NOMO-1 treated with DMSO at 0.1 percent for 48 hours (cell line): ENCODE results near the gene TRRAP.
"Not testable (repeated sequence)": the region's sequence is repeated elsewhere in the genome, so short reads cannot be mapped to it uniquely, and the experiment has no call there.

ENCODE experiments used
- DNase-seq: peaks from one replicate; lab custom pipeline; 2025; ENCODE audit not compliant: unreplicated experiment; lab: John Stamatoyannopoulos, UW

Gene TRRAP

GRCh38 chr7:99028261-99028973, 150.1 kb downstream of the TRRAP start:
- DNase-seq, result no peak

GRCh38 chr7:99029466-99030435, 151.4 kb downstream of the TRRAP start:
- DNase-seq, result no peak

GRCh38 chr7:99030457-99030856, 152.1 kb downstream of the TRRAP start:
- no peak for DNase-seq

- DNase-seq, result no peak
These were observed 152.6 kb downstream of the TRRAP start for GRCh38 chr7:99030951-99031350.

- no peak for DNase-seq
These were observed 153.2 kb downstream of the TRRAP start for GRCh38 chr7:99031496-99031895.

- DNase-seq, result no peak
These were observed 154.6 kb downstream of the TRRAP start for GRCh38 chr7:99032928-99033327.

GRCh38 chr7:99033765-99034164, 155.4 kb downstream of the TRRAP start:
- no peak for DNase-seq

- DNase-seq, result no peak
These were observed 156.8 kb downstream of the TRRAP start for GRCh38 chr7:99034932-99035722.

- no peak for DNase-seq
These were observed 157.6 kb downstream of the TRRAP start for GRCh38 chr7:99035723-99036545.

GRCh38 chr7:99036546-99037111, 158.3 kb downstream of the TRRAP start:
- DNase-seq, result peak; percentile 8

GRCh38 chr7:99037327-99037940, 159.1 kb downstream of the TRRAP start:
- no peak for DNase-seq

- DNase-seq, result no peak
These were observed 159.9 kb downstream of the TRRAP start for GRCh38 chr7:99038086-99038855.

- no peak for DNase-seq
These were observed 161.1 kb downstream of the TRRAP start for GRCh38 chr7:99039384-99039891.

- peak; percentile 61 for DNase-seq
These were observed 162.0 kb downstream of the TRRAP start for GRCh38 chr7:99040104-99040958.

- DNase-seq, result no peak
These were observed 163.2 kb downstream of the TRRAP start for GRCh38 chr7:99041526-99041925.

- no peak for DNase-seq
These were observed 164.6 kb downstream of the TRRAP start for GRCh38 chr7:99042957-99043356.

GRCh38 chr7:99044858-99045257, 166.5 kb downstream of the TRRAP start:
- not testable (repeated sequence) for DNase-seq

- DNase-seq, result not testable (repeated sequence)
These were observed 167.9 kb downstream of the TRRAP start for GRCh38 chr7:99046262-99046661.
